Spinal cord (tissue), 10 donors: Measurements from ENCODE around the gene SLC22A4. TPM values are rescaled to one million over a fixed set of nuclear protein-coding genes. Genes with fewer than 3 reads are reported as not detected.

Experiments used
- DNase-seq, 6 donors: peaks; one replicate each; pipeline versions ENCODE4 v3.0.0 to v3.0.0-alpha.2; 2013 to 2015; ENCODE audit warnings: low spot score in 6 of 6, low read depth in 4 of 6
- H3K27ac ChIP-seq: one replicate; pipeline ENCODE4 v1.5.1; 2013; ENCODE audit warnings: low read depth, low read length, control low read depth
- H3K27me3 ChIP-seq: one replicate; pipeline ENCODE4 v1.6.1; 2013; ENCODE audit warnings: low read length; ENCODE audit not compliant: control insufficient read depth, insufficient read depth
- H3K36me3 ChIP-seq: one replicate; pipeline ENCODE4 v1.6.1; 2013; ENCODE audit warnings: low read length; ENCODE audit not compliant: control insufficient read depth, insufficient read depth
- H3K4me1 ChIP-seq: one replicate; pipeline ENCODE4 v1.6.1; 2013; ENCODE audit warnings: low read length; ENCODE audit not compliant: control insufficient read depth, insufficient read depth
- H3K4me3 ChIP-seq: one replicate; pipeline ENCODE4 v1.5.1; 2013; ENCODE audit warnings: low read depth, low read length, control low read depth
- H3K9me3 ChIP-seq: one replicate; pipeline ENCODE4 v1.6.1; 2013; ENCODE audit warnings: low read length; ENCODE audit not compliant: control insufficient read depth, insufficient read depth
- WGBS: methylation state at CpG from one replicate; pipeline ENCODE4 v1.1.5; 2013; ENCODE audit warnings: missing lambda C conversion rate; ENCODE audit not compliant: insufficient coverage; 5-methylcytosine and 5-hydroxymethylcytosine counted together
- polyA plus RNA-seq, 2 donors: library from polyadenylated mRNA; unstranded; fragments of 120-200 nt; gene quantifications; one replicate each; pipeline ENCODE4 v1.2.1, GENCODE V29; 2013; ENCODE audit not compliant: insufficient read length in 2 of 2
- small RNA-seq: library from RNA; depleted of rRNA; stranded (forward); fragments of <200 nt; gene quantifications from one replicate; pipeline ENCODE3, GENCODE V24; 2014; ENCODE audit warnings: low replicate concordance
- total RNA-seq, 2 donors: library from RNA; depleted of rRNA in 1 of 2; stranded (reverse); fragments of 120-200 nt in 1 of 2; fragments of >200 nt in 1 of 2; gene quantifications; one replicate each; pipeline versions ENCODE4 v1.2.3 to v1.2.4, GENCODE V29; 2013 to 2014
- donor health status: healthy.

Gene SLC22A4
- total and polyA plus RNA-seq, 4 donors = 4.0 to 8.7 (median 7.7) TPM

GRCh38 chr5:132391247-132391646 is 97.1 kb downstream of the SLC22A4 start:
- H3K9me3 ChIP-seq = no peaks in the 10 kb centered on the region
- H3K36me3 ChIP-seq = peaks cover 29% of the 10 kb centered on the region
- WGBS = 91% methylated on average over 1 of the region's 5 CpGs
- DNase-seq = no peak
- H3K27me3 ChIP-seq = no peaks in the 10 kb centered on the region
- peaks cover 9% of the 10 kb centered on the region for H3K4me1 ChIP-seq
- H3K4me3 ChIP-seq = no peak overlapping the region
- H3K27ac ChIP-seq = no peak overlapping the region

DNA sequence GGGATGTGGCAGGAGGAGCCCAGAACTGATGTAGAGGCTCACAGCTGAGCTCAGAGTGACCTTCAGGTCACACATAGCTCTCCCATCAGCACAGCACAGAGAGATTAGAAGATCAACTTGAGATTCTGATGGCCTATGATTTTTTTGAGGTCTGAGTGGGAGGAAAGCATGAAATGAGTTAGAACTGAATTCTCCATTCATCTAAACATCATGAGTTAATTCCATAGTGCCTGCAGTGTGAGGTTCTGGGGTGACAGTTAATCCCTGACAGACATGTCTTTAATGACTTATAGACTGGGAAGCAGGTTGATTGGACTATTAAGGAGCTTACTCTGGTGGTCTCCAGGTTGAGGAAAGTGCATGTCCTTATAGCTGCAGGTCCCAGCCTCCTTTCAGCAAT is 97.7 kb downstream of the SLC22A4 start:
- Histone ChIP-seq H3K36me3 (peaks cover 29% of the 10 kb centered on the region), H3K4me3 (no peak overlapping the region), H3K27ac (no peak overlapping the region), H3K27me3 (no peaks in the 10 kb centered on the region), H3K4me1 (peaks cover 5% of the 10 kb centered on the region), H3K9me3 (no peaks in the 10 kb centered on the region)
- no peak for DNase-seq

GRCh38 chr5:132392411-132392810 is 98.2 kb downstream of the SLC22A4 start:
- no peak for DNase-seq
- Histone ChIP-seq H3K27me3 (no peaks in the 10 kb centered on the region), H3K4me1 (peaks cover 4% of the 10 kb centered on the region), H3K4me3 (no peak overlapping the region), H3K27ac (no peak overlapping the region), H3K36me3 (peaks cover 29% of the 10 kb centered on the region), H3K9me3 (no peaks in the 10 kb centered on the region)
- 94% methylated on average over 6 of the region's 8 CpGs for WGBS

- H3K9me3 ChIP-seq = no peaks in the 10 kb centered on the region
- no peaks in the 10 kb centered on the region for H3K4me1 ChIP-seq
- WGBS = 83% methylated on average over 1 of the region's 6 CpGs
- H3K4me3 ChIP-seq = no peak overlapping the region
- no peak for DNase-seq
- peaks cover 24% of the 10 kb centered on the region for H3K36me3 ChIP-seq
- H3K27ac ChIP-seq = no peak overlapping the region
- no peaks in the 10 kb centered on the region for H3K27me3 ChIP-seq
These were observed 99.0 kb downstream of the SLC22A4 start for GRCh38 chr5:132392978-132393825.

Small RNAs within 50 kb of the gene (small RNA-seq; reads per million reads assigned to genes)
- gene MIR3936 = 0.12 reads per million

Other genes with a start within 250 kb of the SLC22A4 start
- gene IL3, start 233.7 kb upstream of the SLC22A4 start, total RNA-seq = not detected
- gene IL3, start 233.7 kb upstream of the SLC22A4 start, polyA plus RNA-seq = not detected
- not detected for gene CSF2, start 220.6 kb upstream of the SLC22A4 start, total RNA-seq
- not detected for gene CSF2, start 220.6 kb upstream of the SLC22A4 start, polyA plus RNA-seq
- gene P4HA2, start 66.5 kb upstream of the SLC22A4 start, total RNA-seq = 10 to 100 TPM; 26.0 to 44.1 TPM
- gene P4HA2, start 66.5 kb upstream of the SLC22A4 start, polyA plus RNA-seq = 10 to 100 TPM; 11.2 to 18.4 TPM
- 10 to 100 TPM; 10.6 to 28.1 TPM for gene PDLIM4, start 36.7 kb upstream of the SLC22A4 start, total RNA-seq
- 10 to 100 TPM; 35.1 to 40.9 TPM for gene PDLIM4, start 36.7 kb upstream of the SLC22A4 start, polyA plus RNA-seq
- 1 to 10 TPM; 9.3 to 9.9 TPM for gene SLC22A5, start 75.3 kb downstream of the SLC22A4 start, total RNA-seq
- 10 to 100 TPM; 12.7 to 12.9 TPM for gene SLC22A5, start 75.3 kb downstream of the SLC22A4 start, polyA plus RNA-seq
- gene IRF1, start 196.4 kb downstream of the SLC22A4 start, total RNA-seq = 1 to 10 TPM; 7.8 to 8.5 TPM
- 1 to 10 TPM; 5.8 to 6.9 TPM for gene IRF1, start 196.4 kb downstream of the SLC22A4 start, polyA plus RNA-seq
- gene IL5, start 249.1 kb downstream of the SLC22A4 start, total RNA-seq = under 1 TPM in 1 of 2 donors, not detected in 1; 0.50 TPM
- under 1 TPM in 1 of 2 donors, not detected in 1; 0.86 TPM for gene IL5, start 249.1 kb downstream of the SLC22A4 start, polyA plus RNA-seq